ENCODE data around the gene VWF.
"Not testable (repeated sequence)": the region's sequence is repeated elsewhere in the genome, so short reads cannot be mapped to it uniquely, and the experiment has no call there.

The VWF gene

DNA sequence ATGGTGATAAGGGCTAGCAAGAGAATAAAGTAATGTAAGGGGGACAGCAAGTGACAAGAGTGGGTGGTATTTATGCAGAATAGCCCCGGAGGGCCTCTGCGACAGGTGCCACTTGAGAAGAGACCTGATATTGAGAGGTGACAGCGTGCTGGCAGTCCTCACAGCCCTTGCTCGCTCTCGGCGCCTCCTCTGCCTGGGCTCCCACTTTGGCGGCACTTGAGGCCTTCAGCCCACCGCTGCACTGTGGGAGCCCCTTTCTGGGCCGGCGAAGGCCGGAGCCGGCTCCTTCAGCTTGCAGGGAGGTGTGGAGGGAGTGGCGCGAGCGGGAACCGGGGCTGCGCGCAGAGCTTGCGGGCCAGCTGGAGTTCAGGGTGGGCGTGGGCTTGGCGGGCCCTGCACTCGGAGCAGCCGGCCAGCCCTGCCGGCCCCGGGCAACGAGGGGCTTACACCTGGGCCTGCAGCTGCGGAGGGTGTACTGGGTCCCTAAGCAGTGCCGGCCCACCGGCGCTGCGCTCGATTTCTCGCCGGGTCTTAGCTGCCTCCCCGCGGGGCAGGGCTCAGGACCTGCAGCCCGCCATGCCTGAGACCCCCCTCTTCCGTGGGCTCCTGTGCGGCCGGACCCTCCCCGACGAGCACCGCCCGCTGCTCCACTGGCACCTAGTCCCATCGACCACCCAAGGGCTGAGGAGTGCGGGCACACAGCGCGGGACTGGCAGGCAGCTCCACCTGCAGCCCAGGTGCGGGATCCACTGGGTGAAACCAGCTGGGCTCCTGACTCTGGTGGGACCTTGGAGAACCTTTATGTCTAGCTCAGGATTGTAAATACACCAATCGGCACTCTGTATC lies 34.9 kb upstream of the VWF start:
- not testable (repeated sequence) for H3K4me3 ChIP-seq (ENCODE audit: low read length); H3K36me3 ChIP-seq (ENCODE audit: control insufficient read depth, insufficient read depth, low read length); H3K27me3 ChIP-seq (ENCODE audit: control insufficient read depth, insufficient read depth, low read length); H3K4me1 ChIP-seq (ENCODE audit: control insufficient read depth, insufficient read depth, low read length); H3K9ac ChIP-seq (ENCODE audit: low read length); H3K9me3 ChIP-seq (ENCODE audit: control insufficient read depth, low read length)

DNA sequence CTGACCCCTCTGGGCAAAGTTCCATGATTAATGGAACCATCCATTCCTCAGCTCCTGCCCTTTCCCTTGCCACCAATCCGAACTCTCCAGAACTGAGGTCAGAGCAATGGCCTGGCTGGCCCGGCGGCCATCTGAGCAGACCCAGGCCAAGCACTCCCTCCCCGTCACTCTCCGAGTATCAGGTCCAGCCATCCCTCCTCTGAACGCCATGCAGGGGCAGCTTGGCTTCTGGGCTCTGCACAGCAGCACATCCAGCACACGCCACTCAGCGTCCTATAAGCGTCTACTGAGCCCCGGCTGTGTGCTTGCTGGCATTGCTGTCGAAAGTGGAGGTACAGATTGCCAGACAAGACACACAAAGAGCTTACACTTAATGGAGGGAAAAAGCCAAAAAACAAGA lies 34.3 kb upstream of the VWF start:
- no peaks in the 10 kb centered on the region for H3K9me3 ChIP-seq (ENCODE audit: control insufficient read depth, low read length)
- H3K36me3 ChIP-seq (ENCODE audit: control insufficient read depth, insufficient read depth, low read length): no peaks in the 10 kb centered on the region
- H3K4me3 ChIP-seq (ENCODE audit: low read length): no peak overlapping the region
- H3K9ac ChIP-seq (ENCODE audit: low read length): no peak overlapping the region
- no peaks in the 10 kb centered on the region for H3K27me3 ChIP-seq (ENCODE audit: control insufficient read depth, insufficient read depth, low read length)
- H3K4me1 ChIP-seq (ENCODE audit: control insufficient read depth, insufficient read depth, low read length): peaks cover 6% of the 10 kb centered on the region

DNA sequence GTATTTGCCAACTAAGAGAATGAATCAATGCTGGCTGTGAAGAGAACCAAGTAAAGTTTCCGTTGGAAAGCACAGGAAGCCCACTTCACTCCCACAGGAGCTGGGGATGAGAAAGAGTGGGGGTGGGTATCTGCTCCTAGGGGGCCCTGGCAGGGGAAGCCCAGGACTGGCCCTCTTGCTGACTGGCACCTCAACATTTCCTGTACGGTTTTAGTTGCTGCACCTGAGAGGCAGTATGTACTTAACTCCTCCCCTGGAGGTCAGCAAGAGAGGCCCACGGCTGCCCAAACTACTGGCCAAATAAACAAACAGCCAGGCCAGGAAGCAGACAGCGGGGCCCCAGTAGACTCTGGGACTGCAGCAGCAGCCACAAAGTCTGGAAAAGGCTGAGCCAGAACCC lies 33.8 kb upstream of the VWF start:
- H3K36me3 ChIP-seq (ENCODE audit: control insufficient read depth, insufficient read depth, low read length): no peaks in the 10 kb centered on the region
- H3K4me3 ChIP-seq (ENCODE audit: low read length): no peak overlapping the region
- H3K9ac ChIP-seq (ENCODE audit: low read length): no peak overlapping the region
- H3K4me1 ChIP-seq (ENCODE audit: control insufficient read depth, insufficient read depth, low read length): peaks cover 6% of the 10 kb centered on the region
- no peaks in the 10 kb centered on the region for H3K27me3 ChIP-seq (ENCODE audit: control insufficient read depth, insufficient read depth, low read length)
- H3K9me3 ChIP-seq (ENCODE audit: control insufficient read depth, low read length): no peaks in the 10 kb centered on the region

DNA sequence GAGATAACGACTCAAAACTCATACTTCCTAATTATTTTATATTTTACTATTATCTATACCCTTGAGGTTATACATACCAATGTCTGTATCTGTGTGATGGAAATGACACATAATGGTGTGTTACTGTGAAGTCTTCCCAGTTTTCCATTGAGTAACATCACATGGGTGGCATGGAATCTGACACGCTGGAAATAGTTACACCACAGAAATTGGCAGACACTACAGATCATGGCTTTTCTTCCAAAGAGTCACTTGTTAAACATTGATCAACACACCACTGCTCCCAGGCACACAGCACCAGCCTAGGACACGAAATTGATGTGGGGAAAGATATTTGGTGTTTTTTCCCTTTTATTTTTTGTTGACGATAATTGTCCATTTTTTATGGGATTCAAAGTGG lies 33.0 kb upstream of the VWF start:
- Histone ChIP-seq H3K4me3 (ENCODE audit: low read length) (no peak overlapping the region), H3K36me3 (ENCODE audit: control insufficient read depth, insufficient read depth, low read length) (no peaks in the 10 kb centered on the region), H3K27me3 (ENCODE audit: control insufficient read depth, insufficient read depth, low read length) (no peaks in the 10 kb centered on the region), H3K9me3 (ENCODE audit: control insufficient read depth, low read length) (no peaks in the 10 kb centered on the region), H3K4me1 (ENCODE audit: control insufficient read depth, insufficient read depth, low read length) (peaks cover 6% of the 10 kb centered on the region), H3K9ac (ENCODE audit: low read length) (no peak overlapping the region)

DNA sequence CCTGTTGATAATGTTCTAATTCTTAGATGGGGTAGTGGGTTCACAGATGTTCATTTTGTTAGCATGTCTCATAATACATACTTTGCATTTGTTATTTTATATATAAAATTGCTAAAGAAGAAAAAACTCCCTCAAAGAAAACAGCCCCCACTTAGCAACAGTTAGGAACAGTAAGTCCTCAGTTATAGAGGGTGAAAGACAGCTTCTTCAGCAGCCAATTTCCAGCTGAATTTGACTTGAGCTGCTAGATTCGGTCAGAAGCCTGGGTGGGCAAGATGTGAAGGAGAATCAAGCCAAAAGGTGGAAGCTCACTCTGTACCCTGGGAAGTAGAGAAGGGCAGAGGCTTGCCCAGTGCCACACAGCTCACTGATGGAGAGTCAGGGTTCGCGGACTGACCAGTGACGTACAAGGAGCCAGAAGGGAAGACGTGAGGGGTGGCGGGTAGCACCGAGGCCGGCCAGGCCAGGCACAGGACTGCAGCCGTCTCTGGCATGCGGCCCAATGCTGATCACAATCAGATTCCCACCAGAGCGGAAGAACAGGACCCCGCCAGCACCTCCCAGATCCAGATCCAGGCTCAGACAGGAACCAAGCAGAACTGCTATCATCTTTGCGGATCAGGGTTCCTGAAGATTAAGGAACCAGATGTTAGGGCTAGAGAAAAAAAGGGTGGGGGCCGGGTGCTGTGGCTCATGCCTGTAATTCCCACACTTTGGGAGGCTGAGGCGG lies 30.4 kb upstream of the VWF start:
- H3K4me3 ChIP-seq (ENCODE audit: low read length): no peak overlapping the region
- H3K27me3 ChIP-seq (ENCODE audit: control insufficient read depth, insufficient read depth, low read length): no peaks in the 10 kb centered on the region
- no peaks in the 10 kb centered on the region for H3K36me3 ChIP-seq (ENCODE audit: control insufficient read depth, insufficient read depth, low read length)
- H3K9ac ChIP-seq (ENCODE audit: low read length): no peak overlapping the region
- no peaks in the 10 kb centered on the region for H3K9me3 ChIP-seq (ENCODE audit: control insufficient read depth, low read length)
- no peaks in the 10 kb centered on the region for H3K4me1 ChIP-seq (ENCODE audit: control insufficient read depth, insufficient read depth, low read length)

DNA sequence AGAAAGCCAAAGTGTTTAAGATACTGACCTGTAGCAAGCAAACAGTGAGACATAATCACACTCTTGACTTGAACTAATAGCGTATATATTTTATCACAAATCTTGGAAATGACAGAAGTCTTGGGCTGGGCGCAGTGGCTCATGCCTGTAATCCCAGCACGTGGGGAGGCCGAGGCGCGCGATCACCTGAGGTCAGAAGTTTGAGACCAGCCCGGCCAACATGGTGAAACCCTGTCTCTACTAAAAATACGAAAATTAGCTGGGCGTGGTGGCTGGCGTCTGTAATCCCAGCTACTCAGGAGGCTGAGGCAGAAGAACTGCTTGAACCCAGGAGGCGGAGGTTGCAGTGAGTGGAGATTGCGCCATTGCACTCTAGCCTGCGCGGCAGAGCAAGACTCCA lies 24.3 kb upstream of the VWF start:
- H3K36me3 ChIP-seq (ENCODE audit: control insufficient read depth, insufficient read depth, low read length); H3K4me3 ChIP-seq (ENCODE audit: low read length); H3K27me3 ChIP-seq (ENCODE audit: control insufficient read depth, insufficient read depth, low read length); H3K9ac ChIP-seq (ENCODE audit: low read length); H3K9me3 ChIP-seq (ENCODE audit: control insufficient read depth, low read length): not testable (repeated sequence)
- peaks cover 27% of the 10 kb centered on the region for H3K4me1 ChIP-seq (ENCODE audit: control insufficient read depth, insufficient read depth, low read length)

DNA sequence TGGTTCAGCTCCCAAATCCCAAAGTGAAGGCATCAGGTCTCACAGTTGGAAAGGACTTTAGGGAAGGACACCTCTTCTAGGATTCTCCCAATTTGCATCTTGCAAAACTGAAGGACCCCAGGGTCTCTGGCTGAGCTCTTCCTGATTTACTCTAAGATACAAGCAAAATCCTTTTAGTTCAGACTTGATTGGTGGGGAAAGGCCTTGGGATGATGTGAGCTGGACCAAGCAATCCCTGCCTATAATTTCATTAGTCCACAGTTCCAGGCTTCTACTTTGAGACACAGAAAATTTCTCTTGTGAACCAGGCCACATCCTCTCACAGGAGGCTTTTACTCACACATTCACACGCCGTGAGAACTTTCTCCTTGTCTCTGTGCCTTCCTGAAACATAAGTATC lies 23.6 kb upstream of the VWF start:
- Histone ChIP-seq H3K9ac (ENCODE audit: low read length) (no peak overlapping the region), H3K4me1 (ENCODE audit: control insufficient read depth, insufficient read depth, low read length) (peaks cover 27% of the 10 kb centered on the region), H3K4me3 (ENCODE audit: low read length) (no peak overlapping the region), H3K36me3 (ENCODE audit: control insufficient read depth, insufficient read depth, low read length) (no peaks in the 10 kb centered on the region), H3K9me3 (ENCODE audit: control insufficient read depth, low read length) (no peaks in the 10 kb centered on the region), H3K27me3 (ENCODE audit: control insufficient read depth, insufficient read depth, low read length) (no peaks in the 10 kb centered on the region)

DNA sequence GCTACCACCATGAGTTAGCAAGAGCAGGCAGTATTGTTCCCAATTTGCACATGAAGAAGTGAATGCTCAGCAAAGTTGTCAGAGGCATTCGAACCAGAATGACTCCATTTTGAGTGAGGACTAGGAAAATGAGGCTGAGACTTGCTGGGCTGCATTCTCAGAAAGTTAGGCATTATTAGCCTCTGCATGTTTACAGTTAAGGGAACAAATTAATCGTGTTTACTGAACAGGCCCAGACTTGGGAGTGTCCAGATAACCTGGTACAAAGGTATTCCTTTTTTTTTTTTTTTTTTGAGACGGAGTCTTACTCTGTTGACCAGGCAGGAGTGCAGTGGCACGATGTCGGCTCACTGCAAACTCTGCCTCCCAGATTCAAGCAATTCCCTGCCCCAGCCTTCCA lies 22.5 kb upstream of the VWF start:
- no peak overlapping the region for H3K9ac ChIP-seq (ENCODE audit: low read length)
- H3K9me3 ChIP-seq (ENCODE audit: control insufficient read depth, low read length): no peaks in the 10 kb centered on the region
- H3K4me3 ChIP-seq (ENCODE audit: low read length): no peak overlapping the region
- H3K36me3 ChIP-seq (ENCODE audit: control insufficient read depth, insufficient read depth, low read length): no peaks in the 10 kb centered on the region
- peaks cover 27% of the 10 kb centered on the region for H3K4me1 ChIP-seq (ENCODE audit: control insufficient read depth, insufficient read depth, low read length)
- no peaks in the 10 kb centered on the region for H3K27me3 ChIP-seq (ENCODE audit: control insufficient read depth, insufficient read depth, low read length)

DNA sequence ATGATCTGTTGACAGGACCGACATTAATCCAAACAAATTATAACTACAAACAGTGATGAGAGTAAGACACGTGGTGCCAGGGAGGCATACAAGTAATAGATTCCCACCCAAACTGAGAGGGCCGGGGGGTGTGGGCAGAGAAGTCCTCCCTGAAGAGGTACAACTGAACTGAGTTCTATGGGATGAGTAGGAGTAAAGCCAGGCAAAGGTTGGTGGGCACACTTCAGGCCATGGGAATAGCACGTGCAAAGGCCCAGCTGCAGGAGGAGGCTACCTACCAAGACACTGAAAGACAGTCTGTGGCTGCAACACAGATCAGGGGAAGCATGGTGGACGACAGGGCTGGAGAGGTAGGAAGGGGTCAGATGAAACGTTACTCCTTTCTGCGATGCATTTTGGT lies 22.0 kb upstream of the VWF start:
- H3K4me1 ChIP-seq (ENCODE audit: control insufficient read depth, insufficient read depth, low read length): peaks cover 27% of the 10 kb centered on the region
- no peaks in the 10 kb centered on the region for H3K36me3 ChIP-seq (ENCODE audit: control insufficient read depth, insufficient read depth, low read length)
- H3K9me3 ChIP-seq (ENCODE audit: control insufficient read depth, low read length): no peaks in the 10 kb centered on the region
- no peak overlapping the region for H3K9ac ChIP-seq (ENCODE audit: low read length)
- no peak overlapping the region for H3K4me3 ChIP-seq (ENCODE audit: low read length)
- no peaks in the 10 kb centered on the region for H3K27me3 ChIP-seq (ENCODE audit: control insufficient read depth, insufficient read depth, low read length)

DNA sequence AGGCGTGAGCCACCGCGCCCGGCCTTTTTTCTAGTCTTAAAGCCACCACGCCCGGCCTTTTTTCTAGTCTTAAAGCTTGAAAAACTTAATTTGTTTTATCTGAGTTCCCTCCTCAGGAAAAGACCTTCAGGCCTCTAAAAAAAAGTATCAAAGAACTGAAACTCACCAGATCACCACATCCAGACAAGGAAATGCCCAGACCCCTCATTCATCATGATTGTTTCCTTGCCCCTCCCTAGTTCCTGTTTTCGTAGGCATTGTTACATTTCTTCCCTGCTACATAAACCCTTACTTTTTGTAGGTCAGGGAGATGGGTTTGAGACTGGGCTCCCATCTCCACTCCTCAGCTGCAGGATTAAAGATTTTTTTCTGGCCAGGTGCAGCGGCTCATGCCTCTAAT lies 21.1 kb upstream of the VWF start:
- peaks cover 27% of the 10 kb centered on the region for H3K4me1 ChIP-seq (ENCODE audit: control insufficient read depth, insufficient read depth, low read length)
- no peak overlapping the region for H3K9ac ChIP-seq (ENCODE audit: low read length)
- no peaks in the 10 kb centered on the region for H3K27me3 ChIP-seq (ENCODE audit: control insufficient read depth, insufficient read depth, low read length)
- no peaks in the 10 kb centered on the region for H3K36me3 ChIP-seq (ENCODE audit: control insufficient read depth, insufficient read depth, low read length)
- no peaks in the 10 kb centered on the region for H3K9me3 ChIP-seq (ENCODE audit: control insufficient read depth, low read length)
- no peak overlapping the region for H3K4me3 ChIP-seq (ENCODE audit: low read length)

DNA sequence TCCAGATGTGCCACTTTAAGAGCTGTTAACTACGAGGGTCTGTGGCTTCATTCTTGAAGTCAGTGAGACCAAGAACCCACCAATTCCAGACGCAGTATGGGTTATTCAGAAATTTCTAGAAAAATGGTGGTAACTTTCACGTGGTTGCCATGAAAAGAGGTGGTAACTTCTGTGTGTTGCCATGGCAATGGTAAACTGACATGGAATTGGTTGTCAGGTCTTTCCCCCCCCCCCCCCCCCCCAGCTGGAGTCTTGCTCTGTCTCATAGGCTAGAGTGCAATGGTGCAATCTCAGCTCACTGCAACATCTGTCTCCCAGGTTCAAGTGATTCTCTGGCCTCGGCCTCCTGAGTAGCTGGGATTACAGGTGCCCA lies 18.8 kb upstream of the VWF start:
- Histone ChIP-seq H3K4me1 (ENCODE audit: control insufficient read depth, insufficient read depth, low read length) (peaks cover 24% of the 10 kb centered on the region), H3K4me3 (ENCODE audit: low read length) (no peak overlapping the region), H3K36me3 (ENCODE audit: control insufficient read depth, insufficient read depth, low read length) (no peaks in the 10 kb centered on the region), H3K9me3 (ENCODE audit: control insufficient read depth, low read length) (no peaks in the 10 kb centered on the region), H3K9ac (ENCODE audit: low read length) (no peak overlapping the region), H3K27me3 (ENCODE audit: control insufficient read depth, insufficient read depth, low read length) (no peaks in the 10 kb centered on the region)

DNA sequence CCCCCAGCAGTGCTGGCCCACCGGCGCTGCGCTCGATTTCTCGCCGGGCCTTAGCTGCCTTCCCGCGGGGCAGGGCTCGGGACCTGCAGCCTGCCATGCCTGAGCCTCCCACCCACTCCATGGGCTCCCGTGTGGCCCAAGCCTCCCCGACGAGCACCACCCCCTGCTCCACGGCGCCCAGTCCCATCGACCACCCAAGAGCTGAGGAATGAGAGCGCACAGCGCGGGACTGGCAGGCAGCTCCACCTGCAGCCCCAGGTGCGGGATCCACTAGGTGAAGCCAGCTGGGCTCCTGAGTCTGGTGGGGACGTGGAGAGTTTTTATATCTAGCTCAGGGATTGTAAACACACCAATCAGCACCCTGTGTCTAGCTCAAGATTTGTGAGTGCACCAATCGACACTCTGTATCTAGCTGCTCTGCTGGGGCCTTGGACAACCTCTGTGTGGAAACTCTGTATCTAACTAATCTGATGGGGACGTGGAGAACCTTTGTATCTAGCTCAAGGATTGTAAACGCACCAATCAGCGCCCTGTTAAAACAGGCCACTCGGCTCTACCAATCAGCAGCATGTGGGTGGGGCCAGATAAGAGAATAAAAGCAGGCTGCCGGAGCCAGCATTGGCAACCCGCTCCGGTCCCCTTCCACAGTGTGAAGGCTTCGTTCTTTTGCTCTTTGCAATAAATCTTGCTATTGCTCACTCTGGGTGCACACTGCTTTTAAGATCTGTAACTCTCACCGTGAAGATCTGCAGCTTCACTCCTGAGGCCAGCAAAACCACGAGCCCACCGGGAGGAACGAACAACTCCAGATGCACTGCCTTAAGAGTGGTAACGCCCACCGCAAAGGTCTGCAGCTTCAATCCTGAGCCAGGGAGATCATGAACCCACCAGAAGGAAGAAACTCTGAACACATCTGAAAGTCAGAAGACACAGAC lies 18.2 kb upstream of the VWF start:
- H3K36me3 ChIP-seq (ENCODE audit: control insufficient read depth, insufficient read depth, low read length); H3K27me3 ChIP-seq (ENCODE audit: control insufficient read depth, insufficient read depth, low read length); H3K9me3 ChIP-seq (ENCODE audit: control insufficient read depth, low read length); H3K9ac ChIP-seq (ENCODE audit: low read length); H3K4me3 ChIP-seq (ENCODE audit: low read length): not testable (repeated sequence)
- peaks cover 18% of the 10 kb centered on the region for H3K4me1 ChIP-seq (ENCODE audit: control insufficient read depth, insufficient read depth, low read length)
